SK-N-SH (cell line): ENCODE measurements around the gene AKR1D1.
"Not testable (repeated sequence)": the region's sequence is repeated elsewhere in the genome, so short reads cannot be mapped to it uniquely, and the experiment has no call there.

Experiments used
- CTCF ChIP-seq: fragments of 200-600 bp; sonication (generic); IDR thresholded peaks from 2 replicates; pipeline ENCODE4 v1.6.1; 2017; ENCODE audit warnings: antibody characterized with exemption, mild to moderate bottlenecking, moderate library complexity
- POLR2AphosphoS5 ChIP-seq: IDR thresholded peaks from 2 replicates; pipeline ENCODE4 v1.6.1; 2012; ENCODE audit warnings: low read depth, low read length
- REST ChIP-seq: IDR thresholded peaks from 2 replicates; pipeline ENCODE4 v1.6.1; 2012; ENCODE audit warnings: mild to moderate bottlenecking, low read depth, low read length, moderate library complexity

DNA sequence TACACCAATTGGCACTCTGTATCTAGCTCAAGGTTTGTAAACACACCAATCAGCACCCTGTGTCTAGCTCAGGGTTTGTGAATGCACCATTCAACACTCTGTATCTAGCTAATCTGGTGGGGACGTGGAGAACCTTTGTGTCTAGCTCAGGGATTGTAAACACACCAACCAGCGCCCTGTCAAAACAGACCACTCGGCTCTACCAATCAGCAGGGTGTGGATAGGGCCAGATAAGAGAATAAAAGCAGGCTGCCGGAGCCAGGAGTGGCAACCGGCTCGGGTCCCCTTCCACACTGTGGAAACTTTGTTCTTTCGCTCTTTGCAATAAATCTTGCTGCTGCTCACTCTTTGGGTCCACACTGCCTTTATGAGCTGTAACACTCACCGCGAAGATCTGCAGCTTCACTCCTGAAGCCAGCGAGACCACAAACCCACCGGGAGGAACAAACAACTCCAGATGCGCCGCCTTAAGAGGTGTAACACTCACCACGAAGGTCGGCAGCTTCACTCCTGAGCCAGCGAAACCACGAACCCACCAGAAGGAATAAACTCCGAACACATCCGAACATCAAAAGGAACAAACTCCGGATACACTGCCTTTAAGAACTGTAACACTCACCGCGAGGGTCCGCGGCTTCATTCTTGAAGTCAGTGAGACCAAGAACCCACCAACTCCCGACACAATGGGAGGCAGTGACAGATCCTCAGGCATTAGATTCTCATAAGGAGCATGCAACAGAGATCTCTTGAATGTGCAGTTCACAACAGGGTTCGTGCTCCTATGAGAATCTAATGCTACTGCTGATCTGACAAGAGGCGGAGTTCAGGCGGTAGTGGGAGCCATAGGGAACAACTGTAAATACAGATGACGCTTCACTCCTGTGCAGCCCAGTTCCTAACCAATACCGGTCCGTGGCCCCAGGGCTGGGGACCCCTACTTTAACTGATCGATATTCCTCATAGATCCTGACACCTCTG lies 70.8 kb downstream of the AKR1D1 start:
- TF ChIP-seq POLR2AphosphoS5, CTCF, REST: not testable (repeated sequence)
